GM19452 (cell line): Measurements from ENCODE around the gene PNMA8C.

Source experiments
- ATAC-seq: cut with Tn5 transposase; IDR thresholded peaks from one replicate; pipeline ENCODE4 v1.9.1; 2021; ENCODE audit not compliant: unreplicated experiment

The PNMA8C gene

DNA sequence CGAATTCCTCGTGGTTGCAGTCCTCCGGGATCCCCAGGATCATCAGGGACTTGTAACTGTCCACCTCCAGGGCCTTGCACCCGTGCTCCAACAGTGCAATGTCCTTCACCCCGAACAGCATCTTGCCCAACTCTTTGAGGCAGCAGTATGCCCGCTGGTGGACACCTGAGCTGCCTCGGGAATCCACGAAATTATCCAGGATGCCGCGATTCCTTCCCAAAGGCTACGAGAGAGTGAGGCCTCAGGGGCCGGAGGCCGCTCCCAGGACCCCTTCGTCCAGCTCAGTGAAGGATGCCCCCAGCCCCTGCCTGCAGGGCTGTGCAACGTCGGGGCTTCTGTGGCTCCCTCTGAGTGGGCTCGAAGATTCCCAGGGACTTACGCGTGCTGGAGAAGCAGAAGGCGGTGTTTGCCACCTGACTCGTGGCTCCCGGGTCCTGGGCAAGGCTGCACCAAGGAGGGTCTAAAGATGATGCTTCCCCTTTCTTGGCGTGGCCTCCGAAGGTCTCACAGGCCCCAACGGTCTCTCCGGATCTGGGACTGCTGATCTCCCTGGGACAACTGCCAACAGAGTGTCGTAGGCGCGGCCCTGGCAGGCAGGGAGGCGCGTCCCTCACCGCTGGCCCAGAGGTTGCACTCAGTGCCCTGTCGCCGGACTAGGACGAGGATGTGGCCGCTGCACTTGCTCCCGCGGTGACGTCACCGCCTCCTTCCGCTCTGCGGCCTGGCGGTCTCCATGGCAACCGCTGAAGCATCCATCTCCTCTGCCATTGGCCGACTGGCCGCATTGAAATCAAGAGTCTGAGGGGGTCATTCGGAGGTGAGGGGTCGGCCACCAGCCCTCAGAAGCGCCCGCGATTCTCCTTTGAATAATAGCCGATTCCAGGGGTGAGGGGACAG is at the start of gene PNMA8C:
Gene PNMA8C (minus strand): TSS at position 698 of the 897 bp plus-strand sequence. CDS start 577 bp downstream, at position 121.
- no peak for ATAC-seq

DNA sequence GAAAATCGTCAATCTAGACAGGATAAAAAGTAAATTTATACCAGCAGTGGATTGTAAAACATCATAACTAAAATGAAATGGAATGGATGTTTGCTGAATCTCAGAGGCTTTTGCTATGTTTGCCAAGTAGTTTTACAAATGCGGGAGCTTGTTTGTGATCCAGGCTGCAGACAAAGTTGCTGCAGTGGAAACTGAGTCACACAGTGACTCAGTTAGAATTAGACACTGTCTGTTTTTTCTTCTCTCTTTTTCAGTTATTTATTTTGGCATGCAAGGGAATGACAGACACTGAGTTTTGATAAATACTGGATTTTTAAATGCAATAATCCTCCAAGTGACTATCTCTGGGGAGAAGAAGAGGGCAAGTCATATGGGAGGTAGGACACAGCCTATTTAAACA is 47.2 kb upstream of the PNMA8C start:
- no peak for ATAC-seq

DNA sequence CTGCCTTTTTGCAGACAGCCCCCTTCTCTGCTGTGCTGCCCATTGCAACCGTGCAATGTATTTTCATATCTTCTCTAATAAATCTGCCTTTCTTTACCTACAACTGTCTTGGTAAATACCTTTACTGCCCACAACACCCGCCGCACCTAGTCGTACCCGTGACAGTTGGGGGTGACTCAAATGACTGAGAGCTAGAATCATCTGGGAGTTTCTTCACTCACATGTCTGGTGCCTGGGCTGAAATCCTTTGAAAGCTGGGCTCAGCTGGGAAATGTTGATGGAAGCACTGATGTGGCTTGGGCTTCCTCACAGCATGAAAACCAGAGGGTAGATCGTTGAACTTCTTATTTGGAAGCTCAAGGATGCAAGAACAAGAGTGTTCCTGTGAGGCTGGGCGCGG is 45.5 kb upstream of the PNMA8C start:
- no peak for ATAC-seq

DNA sequence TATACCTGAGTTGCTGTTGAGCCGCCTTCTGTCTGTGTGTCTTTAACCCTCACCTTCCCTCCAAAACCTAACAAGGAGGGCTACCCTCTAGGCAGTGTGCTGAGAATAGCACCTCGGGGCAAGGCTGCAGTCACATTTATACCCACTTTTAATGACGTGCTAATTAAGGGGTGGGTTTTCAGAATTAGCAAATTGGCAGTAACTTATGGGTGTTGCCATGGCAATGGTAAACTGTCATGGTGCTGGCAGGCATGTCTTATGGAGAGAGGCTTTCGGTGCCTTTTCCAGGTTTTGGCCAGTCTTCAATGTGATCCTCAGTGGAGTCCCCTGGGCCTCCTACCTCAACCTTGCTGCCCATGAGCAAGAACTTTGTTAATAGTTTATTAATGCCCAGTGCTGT is 43.9 kb upstream of the PNMA8C start:
- ATAC-seq = no peak

DNA sequence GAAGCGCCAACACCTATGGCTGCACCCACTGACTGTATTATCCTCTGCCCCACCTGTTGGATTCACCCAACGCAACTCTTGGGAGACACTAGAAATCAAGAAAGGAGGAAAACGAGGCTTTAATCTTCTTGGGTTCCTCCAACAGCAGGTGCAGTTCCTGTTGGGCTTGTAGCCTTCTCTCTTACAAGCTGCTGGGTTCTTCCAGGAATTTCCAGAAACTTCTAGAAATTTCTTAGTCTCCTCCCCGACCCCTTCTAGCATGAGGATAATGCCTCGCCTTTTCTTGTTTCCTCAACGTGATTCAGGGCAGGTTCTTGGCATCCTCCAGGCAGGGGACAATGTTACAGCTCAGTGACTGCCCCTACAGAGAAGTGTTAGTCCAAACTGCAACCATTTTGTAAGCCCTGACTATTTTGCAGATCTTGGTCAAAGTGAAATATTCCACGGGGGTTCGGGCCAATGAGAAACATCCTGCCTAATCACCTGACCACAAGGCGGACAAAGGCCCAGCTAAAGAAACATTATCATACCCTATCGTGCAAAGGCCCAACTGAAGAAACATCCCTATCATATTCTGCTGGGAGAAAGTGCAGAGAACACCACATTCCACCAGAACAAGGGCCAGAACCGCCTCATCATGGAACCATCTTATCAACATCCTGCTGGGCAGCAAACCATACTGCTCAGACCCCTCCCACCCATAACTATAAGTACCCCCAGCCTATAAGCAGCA is 43.2 kb upstream of the PNMA8C start:
- no peak for ATAC-seq

DNA sequence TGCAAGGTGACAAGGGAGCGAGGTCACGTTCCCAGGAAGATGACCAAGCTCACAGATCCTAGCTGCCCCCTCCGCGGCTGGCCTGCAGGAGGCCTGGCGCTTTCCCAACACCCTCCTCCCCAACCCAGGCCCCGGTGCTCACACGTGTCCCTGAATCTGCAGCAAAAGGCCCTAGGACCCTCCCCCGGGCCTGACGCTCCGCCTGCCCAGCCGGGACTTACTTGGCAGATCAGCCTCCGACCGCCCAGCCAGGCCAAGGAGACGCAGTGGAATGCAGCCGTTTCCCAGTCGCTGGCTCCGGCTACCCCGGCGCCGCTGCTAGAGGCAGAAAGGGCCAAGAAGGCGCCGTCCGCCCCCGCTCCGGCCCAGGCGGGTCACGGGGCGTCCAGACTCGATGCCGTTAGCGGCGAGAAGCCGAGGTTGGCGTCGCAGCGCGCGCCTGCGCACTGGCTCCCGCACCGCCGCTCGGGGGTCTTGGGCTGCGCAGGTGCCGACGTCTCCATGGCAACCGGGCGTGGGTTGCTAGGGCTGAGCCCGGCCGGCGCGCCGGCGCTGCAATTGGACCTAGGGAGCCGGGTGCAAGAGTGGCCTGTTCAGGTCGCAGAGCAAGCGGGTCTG is 42.5 kb upstream of the PNMA8C start, which contains the start of gene PNMA8A:
Gene PNMA8A (minus strand): TSS at position 448 of the 618 bp plus-strand sequence. CDS start 528 bp downstream, outside the sequence.
- no peak for ATAC-seq

DNA sequence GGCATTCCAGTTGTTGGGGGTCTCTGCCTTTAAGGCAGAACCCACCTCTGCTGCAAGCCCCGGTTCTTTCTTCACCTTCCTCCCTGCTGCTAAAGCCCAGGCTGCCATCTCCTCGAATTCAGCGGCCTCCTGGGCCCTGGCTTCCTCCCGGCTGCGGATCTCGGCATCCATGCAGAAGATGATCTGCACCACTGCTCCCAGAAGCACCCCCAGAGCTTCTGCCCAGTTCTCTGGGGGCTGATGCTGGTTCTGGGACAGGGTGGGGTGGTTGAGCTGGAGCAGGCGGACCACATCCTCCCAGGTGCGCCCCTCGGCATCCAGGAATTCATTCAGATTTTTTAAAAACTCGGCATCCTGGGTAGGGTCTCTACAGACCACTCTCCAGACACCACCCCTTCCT is 41.6 kb upstream of the PNMA8C start:
- no peak for ATAC-seq

DNA sequence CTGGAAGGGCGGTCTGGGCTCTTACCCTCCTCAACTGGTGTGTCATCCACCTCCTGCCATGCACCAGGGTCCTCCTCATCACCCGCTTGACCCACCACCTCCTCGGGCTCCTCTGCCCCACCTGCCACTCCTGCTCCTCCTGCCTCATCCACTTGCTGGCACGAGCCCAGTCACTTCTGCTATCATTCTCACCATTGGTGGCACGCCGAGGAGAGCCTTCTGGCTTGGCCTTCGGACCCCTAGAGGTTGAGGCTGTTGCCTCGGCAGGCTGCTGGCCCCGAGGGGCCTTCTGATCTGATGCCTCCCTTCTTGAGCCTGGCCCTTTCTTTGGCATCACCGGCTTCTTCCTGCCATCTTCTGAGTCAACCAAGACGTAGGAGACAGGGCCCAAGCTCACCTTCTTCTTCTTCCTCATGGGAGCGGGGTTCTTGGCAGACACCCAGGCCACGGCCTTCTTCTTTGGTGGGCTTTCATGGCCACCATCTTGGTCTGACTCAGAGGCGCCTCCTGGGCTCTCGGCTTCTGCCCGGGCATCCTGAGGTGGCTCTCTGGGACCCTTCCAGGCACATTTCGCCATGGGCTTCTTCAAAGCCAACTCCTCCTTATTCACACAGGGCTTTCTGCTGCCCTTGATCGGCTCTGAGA is 40.9 kb upstream of the PNMA8C start:
- no peak for ATAC-seq

DNA sequence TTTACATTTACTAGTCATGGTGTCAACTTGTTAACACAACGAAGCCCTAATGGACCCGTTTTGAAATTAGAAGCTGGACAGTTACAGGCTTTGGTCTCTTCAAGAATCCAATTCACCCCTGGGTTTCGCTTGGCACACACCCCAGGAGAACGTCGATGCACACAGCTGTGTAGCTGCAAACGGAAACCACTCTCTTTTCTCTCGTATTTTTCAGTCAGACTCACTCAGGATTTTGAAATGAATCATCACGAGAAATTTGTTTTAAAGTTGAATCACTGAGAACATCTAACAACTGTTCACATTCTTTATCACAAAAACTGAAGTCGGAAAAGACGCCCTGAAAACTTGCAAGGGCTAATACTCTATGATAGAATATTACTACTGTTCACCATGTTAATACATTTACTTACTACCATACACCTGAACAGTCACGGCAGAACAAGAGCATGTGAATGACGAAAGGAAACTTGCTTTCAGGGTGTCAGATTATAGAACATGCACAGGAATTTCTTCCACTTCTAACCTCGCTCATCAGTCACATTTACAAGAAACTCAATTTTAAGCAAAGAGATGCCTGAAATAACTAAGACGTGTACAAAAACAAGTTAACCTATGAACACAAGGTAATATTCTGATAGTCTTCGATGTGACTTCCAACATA is 37.9 kb upstream of the PNMA8C start:
- no peak for ATAC-seq

DNA sequence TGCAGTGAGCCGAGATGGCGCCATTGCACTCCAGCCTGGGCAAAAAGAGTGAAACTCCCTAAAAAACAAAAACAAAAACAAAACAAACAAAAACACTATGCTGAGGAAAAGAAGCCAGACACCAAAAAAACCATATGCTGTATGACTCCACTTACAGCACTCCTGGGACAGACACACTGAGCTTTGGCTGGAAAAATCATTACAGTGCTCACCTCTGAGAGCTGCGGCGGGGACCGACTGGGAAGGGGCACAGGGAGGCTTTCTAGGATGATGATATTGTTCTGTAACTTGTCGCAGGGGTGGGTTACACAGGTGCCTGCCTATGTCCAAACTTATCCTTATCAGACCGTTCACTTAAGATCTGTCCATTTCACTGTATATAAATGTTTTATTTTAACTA is 34.8 kb upstream of the PNMA8C start:
- no peak for ATAC-seq

DNA sequence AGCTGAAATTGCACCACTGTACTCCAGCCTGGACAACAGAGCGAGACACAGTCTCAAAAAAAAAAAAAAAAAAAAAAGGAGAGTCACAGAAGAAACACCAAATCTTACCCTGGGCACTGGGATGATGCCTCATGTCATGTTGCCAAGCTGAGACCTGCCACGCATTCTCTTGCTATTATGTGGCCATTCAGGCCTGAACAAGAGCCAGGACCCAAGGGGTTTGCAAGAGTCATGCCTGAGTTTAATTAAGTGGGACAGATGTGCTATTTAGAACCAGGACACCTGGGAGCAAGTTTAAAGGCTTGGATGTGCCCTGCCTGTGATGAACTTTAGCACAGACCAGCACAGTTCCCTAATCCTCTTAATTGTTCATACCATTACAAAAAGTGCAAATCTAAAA is 32.8 kb upstream of the PNMA8C start:
- no peak for ATAC-seq

DNA sequence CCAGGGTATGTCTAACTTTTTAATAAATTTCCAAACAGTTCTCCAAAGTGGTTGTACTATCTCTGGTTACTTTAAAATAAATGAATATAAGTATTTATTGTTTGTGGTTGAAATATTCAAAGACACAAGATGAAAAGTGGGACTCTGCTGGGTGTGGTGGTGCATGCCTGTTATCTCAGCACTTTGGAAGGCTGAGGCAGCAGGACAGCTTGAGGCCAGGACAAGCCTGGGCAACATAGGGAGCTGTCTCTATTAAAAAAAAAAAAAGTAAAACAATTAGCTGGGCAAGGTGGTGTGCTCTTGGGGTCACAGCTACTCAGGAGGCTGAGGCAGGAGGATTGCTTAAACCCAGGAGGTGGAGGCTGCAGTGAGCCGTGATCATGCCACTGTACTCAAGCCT is 32.2 kb upstream of the PNMA8C start:
- ATAC-seq = no peak

DNA sequence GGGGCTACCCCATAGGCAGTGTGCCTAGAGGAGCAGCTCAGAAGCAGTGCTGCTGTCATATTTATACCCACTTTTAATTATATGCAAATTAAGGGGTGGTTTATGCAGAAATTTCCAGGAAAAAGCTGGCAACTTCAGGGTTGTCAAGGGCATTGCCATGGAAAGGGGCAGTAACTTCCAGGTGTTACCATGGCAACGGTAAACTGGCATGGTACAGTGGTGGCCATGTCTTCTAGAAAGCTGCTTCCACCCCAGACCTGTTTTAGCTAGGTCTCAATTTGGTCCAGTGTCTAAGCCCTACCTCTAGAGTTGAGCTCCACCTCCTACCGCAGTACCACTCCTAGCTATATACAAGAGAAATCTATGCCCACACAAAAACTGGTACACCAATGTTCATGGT is 31.3 kb upstream of the PNMA8C start:
- no peak for ATAC-seq

DNA sequence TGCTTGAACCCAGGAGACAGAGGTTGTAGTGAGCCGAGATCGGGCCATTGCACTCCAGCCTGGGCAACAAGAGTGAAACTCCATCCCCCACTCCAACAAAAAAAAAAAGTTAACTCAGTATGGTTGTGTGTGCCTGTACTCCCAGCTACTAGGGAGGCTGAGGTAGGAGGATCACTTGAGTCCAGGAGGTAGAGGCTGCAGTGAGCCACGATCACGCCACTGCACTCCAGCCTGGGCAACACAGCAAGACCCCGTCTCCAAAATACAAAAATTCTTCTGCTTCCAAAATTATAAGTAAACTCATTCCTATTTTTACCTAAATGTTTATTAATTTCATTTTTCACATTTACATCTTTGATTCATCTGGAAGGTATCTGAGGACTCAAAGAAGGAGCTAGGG is 28.2 kb upstream of the PNMA8C start:
- ATAC-seq = no peak

DNA sequence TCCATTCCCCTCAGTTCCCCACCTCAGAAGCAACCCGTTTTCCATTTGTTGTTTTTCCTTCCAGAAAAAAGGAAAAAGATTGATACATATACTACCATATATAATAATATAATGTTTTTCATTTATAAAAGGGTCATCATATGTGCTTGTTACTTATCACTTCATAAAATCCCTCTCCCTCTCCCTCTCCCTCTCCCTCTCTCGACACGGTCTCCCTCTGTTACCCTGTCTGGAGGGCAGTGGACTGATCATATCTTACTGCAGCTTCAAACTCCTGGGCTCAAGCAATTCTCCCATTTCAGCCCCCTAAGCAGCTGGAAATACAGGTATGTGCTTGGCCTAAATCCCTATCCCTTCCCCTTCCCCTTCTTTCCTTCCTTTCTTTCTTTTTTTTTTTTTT is 25.5 kb upstream of the PNMA8C start:
- no peak for ATAC-seq

DNA sequence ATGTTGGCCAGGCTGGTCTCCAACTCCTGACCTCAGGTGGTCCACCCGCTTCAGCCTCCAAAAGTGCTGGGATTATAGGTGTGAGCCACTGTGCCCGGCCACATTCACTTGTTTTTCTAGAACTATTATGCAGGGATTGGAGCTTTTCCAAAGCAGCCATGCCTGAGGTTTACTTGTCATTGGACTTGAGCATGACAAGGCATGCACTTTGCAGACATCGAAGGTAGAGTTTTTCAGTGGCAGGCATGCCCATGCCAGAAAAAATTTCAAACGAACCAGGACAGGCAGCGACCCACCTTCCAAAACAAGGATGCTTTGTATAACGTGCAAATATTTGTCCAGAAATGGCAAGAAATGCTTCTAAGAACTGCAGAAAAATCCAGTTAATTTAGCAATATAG is 24.9 kb upstream of the PNMA8C start:
- ATAC-seq = no peak

DNA sequence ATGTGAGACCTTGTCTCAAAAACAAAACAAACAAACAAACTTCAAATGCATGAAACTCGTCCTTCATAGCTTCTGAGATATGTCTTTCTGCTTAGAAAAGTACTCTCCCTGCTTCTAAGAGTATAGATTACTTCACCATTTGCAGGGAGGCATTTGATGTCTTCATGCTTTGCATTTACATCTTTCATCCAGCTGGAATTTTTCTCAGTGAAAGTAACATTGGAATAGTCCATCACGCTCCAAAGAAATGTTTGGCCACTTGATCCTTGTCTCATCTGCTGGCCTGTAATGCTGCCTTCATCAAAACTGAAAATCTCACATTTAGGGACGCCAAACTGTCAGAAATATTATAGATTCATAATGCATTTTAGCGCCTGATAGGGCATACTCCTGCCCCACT is 23.4 kb upstream of the PNMA8C start:
- ATAC-seq = no peak

DNA sequence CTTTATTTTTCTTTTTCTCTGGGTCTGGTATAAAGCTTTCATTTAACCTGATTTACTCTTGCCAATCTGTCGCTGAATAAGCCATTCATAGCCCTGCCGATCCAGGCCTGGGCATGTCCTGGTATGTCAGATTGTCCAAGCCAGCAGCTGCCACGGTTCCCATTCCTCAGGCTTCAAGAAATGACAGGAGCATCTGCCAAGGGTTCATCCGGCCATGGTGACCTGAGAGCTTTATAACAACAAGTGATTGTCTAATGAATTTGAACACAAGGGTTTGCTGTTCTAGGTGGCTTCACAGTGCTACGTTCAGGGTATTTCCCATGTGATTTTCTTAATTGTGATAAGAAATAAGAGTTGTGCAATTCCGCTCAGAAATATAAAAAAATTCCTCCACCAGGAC is 22.6 kb upstream of the PNMA8C start:
- ATAC-seq = no peak

DNA sequence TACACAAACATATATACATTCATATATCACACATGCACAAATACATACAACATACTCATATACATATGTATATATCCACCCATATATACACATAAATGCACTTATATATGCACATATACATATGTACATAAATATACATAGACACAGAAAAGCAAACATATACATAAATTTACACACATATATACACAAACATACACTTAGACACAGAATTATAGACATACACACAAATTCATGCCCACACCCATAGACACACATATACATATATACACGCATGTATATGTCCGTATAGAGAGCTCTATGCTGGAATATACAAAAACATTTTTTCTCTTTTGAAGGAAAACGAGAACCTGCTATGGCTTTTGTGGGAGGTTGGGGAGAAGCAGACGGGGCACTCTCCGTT is 22.0 kb upstream of the PNMA8C start:
- no peak for ATAC-seq

DNA sequence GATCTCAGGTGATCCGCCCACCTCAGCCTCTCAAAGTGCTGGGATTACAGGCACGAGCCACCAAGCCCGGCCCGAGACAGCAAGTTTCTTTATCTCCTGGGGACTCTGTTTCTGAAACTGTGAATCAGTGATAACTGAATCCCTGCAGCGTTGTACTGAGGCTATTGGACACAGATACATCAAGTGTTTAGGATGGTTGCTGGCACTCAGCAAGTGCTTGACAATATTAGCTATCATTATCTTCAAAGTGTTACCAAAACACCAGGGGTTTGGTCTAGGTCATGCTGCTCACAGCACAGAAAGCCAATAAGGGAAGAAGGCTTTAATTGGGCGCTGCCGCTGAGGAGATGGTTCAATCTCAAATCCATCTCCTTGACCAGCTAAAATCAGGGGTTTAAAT is 20.5 kb upstream of the PNMA8C start:
- no peak for ATAC-seq

DNA sequence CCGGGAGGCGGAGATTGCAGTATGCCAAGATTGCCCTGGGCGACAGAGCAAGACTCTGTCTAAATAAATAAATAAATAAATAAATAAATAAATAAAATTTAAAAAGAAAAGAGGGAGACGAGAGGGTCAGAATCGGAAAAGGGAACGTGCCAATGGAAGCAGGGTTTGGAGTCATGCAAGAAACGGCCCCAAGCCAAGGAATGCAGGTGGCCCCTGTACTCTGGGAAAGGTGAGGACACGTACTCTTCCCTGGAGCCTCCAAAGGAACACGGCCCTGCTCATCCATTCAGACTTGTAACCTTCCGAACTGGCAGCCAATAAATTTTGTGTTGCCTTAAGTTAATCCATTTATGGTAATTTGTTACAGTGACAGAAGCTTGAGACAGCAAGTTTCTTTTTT is 19.9 kb upstream of the PNMA8C start:
- no peak for ATAC-seq
